Rectal smooth muscle tissue (tissue), 1 donor: Measurements from ENCODE around the gene SETD1A.

Experiments
- H3K27ac ChIP-seq: one replicate; pipeline ENCODE4 v1.7.0; 2013; ENCODE audit warnings: low read depth, low read length, inconsistent platforms
- H3K27me3 ChIP-seq: one replicate; pipeline ENCODE4 v1.7.0; 2013; ENCODE audit warnings: low read length; ENCODE audit not compliant: control insufficient read depth, insufficient read depth
- H3K36me3 ChIP-seq: one replicate; pipeline ENCODE4 v1.7.0; 2013; ENCODE audit warnings: low read length; ENCODE audit not compliant: control insufficient read depth, insufficient read depth
- H3K4me1 ChIP-seq: one replicate; pipeline ENCODE4 v1.7.0; 2013; ENCODE audit warnings: low read length; ENCODE audit not compliant: control insufficient read depth, insufficient read depth
- H3K4me3 ChIP-seq: one replicate; pipeline ENCODE4 v1.7.0; 2013; ENCODE audit warnings: low read length
- H3K9ac ChIP-seq: one replicate; pipeline ENCODE4 v1.7.0; 2013; ENCODE audit warnings: low read length

The SETD1A gene

DNA sequence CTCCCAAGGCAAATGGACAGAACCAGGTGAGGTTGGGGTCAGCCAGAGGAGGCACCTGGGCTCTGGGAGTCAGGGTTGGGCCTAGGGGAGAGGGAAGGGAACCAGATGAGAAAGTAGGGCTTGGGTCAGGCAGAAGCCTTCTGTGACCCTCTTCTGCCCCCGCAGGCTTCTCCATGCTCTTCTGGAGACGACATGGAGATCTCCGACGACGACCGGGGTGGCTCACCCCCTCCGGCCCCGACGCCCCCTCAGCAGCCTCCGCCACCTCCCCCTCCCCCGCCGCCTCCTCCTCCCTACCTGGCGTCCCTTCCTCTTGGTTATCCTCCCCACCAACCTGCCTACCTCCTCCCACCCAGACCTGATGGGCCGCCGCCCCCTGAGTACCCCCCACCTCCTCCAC is 7.9 kb downstream of the SETD1A start:
- no peaks in the 10 kb centered on the region for H3K27me3 ChIP-seq
- no peak overlapping the region for H3K9ac ChIP-seq
- no peak overlapping the region for H3K4me3 ChIP-seq
- no peaks in the 10 kb centered on the region for H3K4me1 ChIP-seq
- H3K36me3 ChIP-seq, result peaks cover 63% of the 10 kb centered on the region
- no peak overlapping the region for H3K27ac ChIP-seq

DNA sequence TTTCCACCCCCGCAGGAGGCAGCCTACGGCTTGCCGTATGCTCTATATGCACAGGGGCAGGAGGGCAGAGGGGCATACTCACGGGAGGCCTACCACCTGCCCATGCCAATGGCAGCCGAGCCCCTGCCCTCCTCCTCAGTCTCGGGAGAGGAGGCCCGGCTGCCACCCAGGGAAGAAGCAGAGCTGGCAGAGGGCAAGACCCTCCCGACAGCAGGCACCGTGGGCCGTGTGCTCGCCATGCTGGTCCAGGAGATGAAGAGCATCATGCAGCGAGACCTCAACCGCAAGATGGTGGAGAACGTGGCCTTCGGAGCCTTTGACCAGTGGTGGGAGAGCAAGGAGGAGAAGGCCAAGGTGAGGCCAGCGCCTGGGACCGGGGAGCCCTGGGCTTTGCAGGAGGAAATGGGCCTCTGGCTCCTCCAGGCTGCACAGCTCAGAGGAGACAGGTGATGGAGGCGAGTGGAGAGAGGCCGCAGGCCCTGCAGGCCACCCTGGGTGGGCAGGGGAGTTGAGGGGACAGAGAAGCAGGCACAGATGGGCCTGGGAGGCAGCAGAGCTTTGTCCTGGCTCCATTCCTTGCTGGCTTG is 8.6 kb downstream of the SETD1A start:
- H3K4me1 ChIP-seq, result no peaks in the 10 kb centered on the region

GRCh38 chr16:30967795-30968194 is 10.2 kb downstream of the SETD1A start:
- no peaks in the 10 kb centered on the region for H3K4me1 ChIP-seq
- H3K36me3 ChIP-seq, result peaks cover 70% of the 10 kb centered on the region
- no peak overlapping the region for H3K4me3 ChIP-seq
- H3K27me3 ChIP-seq, result no peaks in the 10 kb centered on the region
- H3K27ac ChIP-seq, result no peak overlapping the region
- no peak overlapping the region for H3K9ac ChIP-seq

More for the DNA sequence above, 8.6 kb downstream of the SETD1A start:
- no peak overlapping the region for H3K4me3 ChIP-seq
- no peak overlapping the region for H3K27ac ChIP-seq
- no peaks in the 10 kb centered on the region for H3K27me3 ChIP-seq
- H3K9ac ChIP-seq, result no peak overlapping the region
- H3K36me3 ChIP-seq, result peaks cover 64% of the 10 kb centered on the region

- H3K4me1 ChIP-seq, result no peaks in the 10 kb centered on the region
- no peak overlapping the region for H3K4me3 ChIP-seq
- peaks cover 70% of the 10 kb centered on the region for H3K36me3 ChIP-seq
- no peaks in the 10 kb centered on the region for H3K27me3 ChIP-seq
- H3K9ac ChIP-seq, result no peak overlapping the region
- H3K27ac ChIP-seq, result no peak overlapping the region
Observed at GRCh38 chr16:30969246-30969842, 11.8 kb downstream of the SETD1A start.

GRCh38 chr16:30971298-30971697 is 13.7 kb downstream of the SETD1A start:
- Histone ChIP-seq H3K36me3 (peaks cover 60% of the 10 kb centered on the region), H3K27me3 (no peaks in the 10 kb centered on the region), H3K4me1 (no peaks in the 10 kb centered on the region), H3K9ac (no peak overlapping the region), H3K4me3 (no peak overlapping the region), H3K27ac (no peak overlapping the region)

DNA sequence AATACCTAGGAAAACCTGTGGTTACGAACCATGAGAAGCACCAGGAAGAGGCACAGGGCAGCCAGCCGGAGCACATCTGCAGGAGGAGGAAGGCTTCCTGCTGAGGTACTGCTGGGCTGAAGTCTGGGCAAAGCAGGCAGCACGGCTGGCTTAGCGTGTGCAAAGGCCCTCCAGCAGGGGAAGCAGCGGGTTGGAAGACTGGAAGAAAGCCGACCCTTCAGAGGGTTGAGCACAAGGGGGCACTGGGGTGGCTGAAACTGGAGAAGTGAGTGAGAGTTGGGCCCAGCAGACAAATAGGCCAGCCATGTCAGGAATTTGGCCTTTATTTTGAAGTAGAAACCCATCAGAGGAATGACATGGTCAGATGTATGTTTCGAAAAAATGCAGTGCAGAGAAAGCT is 15.3 kb downstream of the SETD1A start:
- no peak overlapping the region for H3K4me3 ChIP-seq
- H3K9ac ChIP-seq, result no peak overlapping the region
- no peaks in the 10 kb centered on the region for H3K27me3 ChIP-seq
- H3K4me1 ChIP-seq, result no peaks in the 10 kb centered on the region
- H3K27ac ChIP-seq, result no peak overlapping the region
- H3K36me3 ChIP-seq, result peaks cover 60% of the 10 kb centered on the region

- H3K36me3 ChIP-seq, result peaks cover 60% of the 10 kb centered on the region
- no peaks in the 10 kb centered on the region for H3K4me1 ChIP-seq
- H3K4me3 ChIP-seq, result no peak overlapping the region
- no peaks in the 10 kb centered on the region for H3K27me3 ChIP-seq
- H3K27ac ChIP-seq, result no peak overlapping the region
- H3K9ac ChIP-seq, result no peak overlapping the region
Observed at GRCh38 chr16:30974348-30974747, 16.8 kb downstream of the SETD1A start.

DNA sequence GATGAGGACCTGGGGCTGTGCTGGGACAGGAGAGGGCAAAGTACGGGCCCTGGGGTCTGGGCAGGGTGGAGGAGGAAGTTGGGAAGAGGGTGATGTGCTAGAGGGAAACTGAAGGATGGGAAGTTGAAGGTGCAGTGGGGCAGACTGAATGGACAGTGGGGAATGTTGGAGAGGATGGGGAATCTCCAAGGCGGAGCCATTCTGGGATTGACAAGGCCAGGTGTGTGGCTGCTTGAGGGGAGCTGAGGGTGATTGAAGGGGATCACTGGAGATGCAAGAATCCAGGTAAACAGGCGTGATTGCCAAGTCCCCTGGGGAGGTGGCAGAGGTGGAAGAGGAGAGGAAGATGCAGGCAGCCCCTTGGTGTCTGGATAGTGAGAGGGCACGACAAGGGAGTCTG is 18.9 kb downstream of the SETD1A start:
- H3K4me1 ChIP-seq, result no peaks in the 10 kb centered on the region
- no peak overlapping the region for H3K27ac ChIP-seq
- no peak overlapping the region for H3K4me3 ChIP-seq
- peaks cover 50% of the 10 kb centered on the region for H3K36me3 ChIP-seq
- no peak overlapping the region for H3K9ac ChIP-seq
- H3K27me3 ChIP-seq, result no peaks in the 10 kb centered on the region

GRCh38 chr16:30977502-30977901 is 19.9 kb downstream of the SETD1A start:
- H3K9ac ChIP-seq, result no peak overlapping the region
- no peak overlapping the region for H3K27ac ChIP-seq
- no peak overlapping the region for H3K4me3 ChIP-seq
- peaks cover 46% of the 10 kb centered on the region for H3K36me3 ChIP-seq
- H3K4me1 ChIP-seq, result no peaks in the 10 kb centered on the region
- H3K27me3 ChIP-seq, result no peaks in the 10 kb centered on the region

DNA sequence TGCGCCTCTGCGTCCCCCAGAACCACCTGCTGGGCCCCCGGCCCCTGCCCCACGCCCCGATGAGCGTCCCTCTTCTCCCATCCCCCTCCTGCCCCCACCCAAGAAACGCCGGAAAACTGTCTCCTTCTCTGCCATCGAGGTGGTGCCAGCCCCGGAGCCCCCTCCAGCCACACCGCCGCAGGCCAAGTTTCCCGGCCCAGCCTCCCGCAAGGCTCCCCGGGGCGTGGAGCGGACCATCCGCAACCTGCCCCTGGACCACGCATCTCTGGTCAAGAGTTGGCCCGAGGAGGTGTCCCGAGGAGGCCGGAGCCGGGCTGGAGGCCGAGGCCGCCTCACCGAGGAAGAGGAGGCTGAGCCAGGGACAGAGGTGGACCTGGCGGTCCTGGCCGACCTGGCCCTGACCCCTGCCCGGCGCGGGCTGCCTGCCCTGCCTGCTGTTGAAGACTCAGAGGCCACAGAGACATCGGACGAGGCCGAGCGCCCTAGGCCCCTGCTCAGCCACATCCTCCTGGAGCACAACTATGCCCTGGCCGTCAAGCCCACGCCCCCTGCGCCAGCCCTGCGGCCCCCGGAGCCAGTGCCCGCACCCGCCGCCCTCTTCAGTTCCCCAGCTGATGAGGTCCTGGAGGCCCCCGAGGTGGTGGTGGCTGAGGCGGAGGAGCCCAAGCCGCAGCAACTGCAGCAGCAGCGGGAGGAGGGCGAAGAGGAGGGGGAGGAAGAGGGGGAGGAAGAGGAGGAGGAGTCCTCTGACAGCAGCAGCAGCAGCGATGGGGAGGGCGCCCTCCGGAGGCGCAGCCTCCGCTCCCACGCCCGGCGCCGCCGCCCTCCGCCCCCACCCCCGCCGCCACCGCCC is 21.8 kb downstream of the SETD1A start:
- Histone ChIP-seq H3K27me3 (no peaks in the 10 kb centered on the region), H3K9ac (no peak overlapping the region), H3K36me3 (peaks cover 33% of the 10 kb centered on the region), H3K4me3 (no peak overlapping the region), H3K4me1 (no peaks in the 10 kb centered on the region), H3K27ac (no peak overlapping the region)

- Histone ChIP-seq H3K36me3 (peaks cover 33% of the 10 kb centered on the region), H3K4me3 (no peak overlapping the region), H3K27ac (no peak overlapping the region), H3K4me1 (no peaks in the 10 kb centered on the region), H3K9ac (no peak overlapping the region), H3K27me3 (no peaks in the 10 kb centered on the region)
Observed at GRCh38 chr16:30980023-30980371, 22.4 kb downstream of the SETD1A start.

DNA sequence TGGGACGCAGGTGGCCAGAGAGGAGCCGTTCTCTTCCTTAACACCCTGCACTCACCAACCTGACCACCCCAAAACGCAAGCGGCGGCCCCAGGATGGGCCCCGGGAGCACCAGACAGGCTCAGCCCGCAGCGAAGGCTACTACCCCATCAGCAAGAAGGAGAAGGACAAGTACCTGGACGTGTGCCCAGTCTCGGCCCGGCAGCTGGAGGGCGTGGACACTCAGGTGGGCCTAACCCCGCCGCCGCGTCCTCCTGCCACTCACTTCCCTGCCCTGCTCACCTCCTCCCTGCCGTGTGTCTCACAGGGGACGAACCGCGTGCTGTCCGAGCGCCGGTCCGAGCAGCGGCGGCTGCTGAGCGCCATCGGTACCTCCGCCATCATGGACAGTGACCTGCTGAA is 22.9 kb downstream of the SETD1A start:
- Histone ChIP-seq H3K4me1 (peaks cover under 1% of the 10 kb centered on the region), H3K27ac (no peak overlapping the region), H3K9ac (no peak overlapping the region), H3K4me3 (no peak overlapping the region), H3K36me3 (peaks cover 33% of the 10 kb centered on the region), H3K27me3 (no peaks in the 10 kb centered on the region)
